Left ventricle myocardium inferior (tissue), 1 donor: ENCODE results near the gene PRRG2. TPM values are rescaled to one million over a fixed set of nuclear protein-coding genes. Genes with fewer than 3 reads are reported as not detected.
A peak's percentile ranks its signal among the peaks of the same experiment; 100 is the strongest.

Source experiments
- DNase-seq: peaks from one replicate; pipeline ENCODE4 v3.0.0-alpha.2; 2020
- H3K27ac ChIP-seq: fragments of 200-600 bp; replicated peaks from 2 replicates; pipeline ENCODE4 v1.8.0; 2021
- H3K27me3 ChIP-seq: fragments of 200-600 bp; 2 replicates; pipeline ENCODE4 v1.8.0; 2021; ENCODE audit warnings: low read depth
- H3K36me3 ChIP-seq: fragments of 200-600 bp; 2 replicates; pipeline ENCODE4 v1.8.0; 2021
- H3K4me1 ChIP-seq: fragments of 200-600 bp; 2 replicates; pipeline ENCODE4 v1.8.0; 2021
- H3K4me3 ChIP-seq: fragments of 200-600 bp; 2 replicates; pipeline ENCODE4 v1.8.0; 2021; ENCODE audit warnings: mild to moderate bottlenecking, moderate library complexity
- H3K9me3 ChIP-seq: fragments of 200-600 bp; replicated peaks from 2 replicates; pipeline ENCODE4 v1.8.0; 2021
- CTCF ChIP-seq: fragments of 200-600 bp; IDR thresholded peaks from 2 replicates; pipeline ENCODE4 v1.8.0; 2021; ENCODE audit warnings: antibody characterized with exemption, mild to moderate bottlenecking, borderline replicate concordance
- intact Hi-C: fragments of 100-400 bp; cut with micrococcal nuclease; formaldehyde crosslinking; loops from one replicate; pipeline ENCODE4 v1.11.0; 2022
- total RNA-seq: library from RNA; stranded (reverse); fragmentation: NEBNext Ultra II Directional; extraction: Animal tissue kit (Norgen Biotek cat#: 25700); gene quantifications from one replicate; pipeline ENCODE4 v1.2.1, GENCODE V29; 2021
- donor health status: DM: no; HTN: yes; CAD: no; lungs with severe emphysema.

The PRRG2 gene
- total RNA-seq, 1 donor from 2014 or later = 0.88 TPM

- TF ChIP-seq CTCF = no peak
- H3K27ac ChIP-seq = no peak overlapping the region
- intact Hi-C loops = no loop called here
- no peaks in the 10 kb centered on the region for H3K9me3 ChIP-seq
- peaks cover 11% of the 10 kb centered on the region for H3K4me1 ChIP-seq
- DNase-seq = no peak
- H3K4me3 ChIP-seq = no peak overlapping the region
- H3K27me3 ChIP-seq = no peaks in the 10 kb centered on the region
- H3K36me3 ChIP-seq = no peaks in the 10 kb centered on the region
Observed at GRCh38 chr19:49585023-49585422, 3.9 kb downstream of the PRRG2 start.

GRCh38 chr19:49587227-49587626 lies 6.1 kb downstream of the PRRG2 start:
- intact Hi-C loops = no loop called here
- Histone ChIP-seq H3K27ac (no peak overlapping the region), H3K9me3 (no peaks in the 10 kb centered on the region), H3K36me3 (no peaks in the 10 kb centered on the region), H3K27me3 (no peaks in the 10 kb centered on the region), H3K4me1 (peaks cover 18% of the 10 kb centered on the region), H3K4me3 (no peak overlapping the region)
- DNase-seq = no peak
- TF ChIP-seq CTCF = no peak

- H3K27ac ChIP-seq = no peak overlapping the region
- intact Hi-C loops = no loop called here
- no peak for TF ChIP-seq CTCF
Observed at GRCh38 chr19:49588365-49589122, 7.4 kb downstream of the PRRG2 start.

GRCh38 chr19:49589502-49589905 lies 8.4 kb downstream of the PRRG2 start:
- intact Hi-C loops = no loop called here
- Histone ChIP-seq H3K4me1 (peaks cover 39% of the 10 kb centered on the region), H3K36me3 (peaks cover 10% of the 10 kb centered on the region), H3K9me3 (no peaks in the 10 kb centered on the region), H3K27me3 (no peaks in the 10 kb centered on the region), H3K4me3 (peak overlapping the region; percentile 94), H3K27ac (peak overlapping the region; percentile 97)
- DNase-seq = no peak
- TF ChIP-seq CTCF = no peak

More at GRCh38 chr19:49588365-49589122, 7.4 kb downstream of the PRRG2 start:
- H3K4me3 ChIP-seq = no peak overlapping the region
- no peaks in the 10 kb centered on the region for H3K27me3 ChIP-seq
- no peaks in the 10 kb centered on the region for H3K9me3 ChIP-seq
- no peak for DNase-seq
- peaks cover 30% of the 10 kb centered on the region for H3K4me1 ChIP-seq
- H3K36me3 ChIP-seq = peaks cover under 1% of the 10 kb centered on the region

GRCh38 chr19:49590071-49590970 lies 9.2 kb downstream of the PRRG2 start:
- peak overlapping the region; percentile 94 for H3K4me3 ChIP-seq
- TF ChIP-seq CTCF = peak; percentile 5
- no peaks in the 10 kb centered on the region for H3K27me3 ChIP-seq
- H3K4me1 ChIP-seq = peaks cover 40% of the 10 kb centered on the region
- peaks cover 18% of the 10 kb centered on the region for H3K36me3 ChIP-seq
- intact Hi-C loops = no loop called here
- no peaks in the 10 kb centered on the region for H3K9me3 ChIP-seq
- peak overlapping the region; percentile 97 for H3K27ac ChIP-seq
- DNase-seq = peak; percentile 96
